ENCODE results near the gene ZNRF1. TPM values are rescaled to one million over a fixed set of nuclear protein-coding genes. Genes with fewer than 3 reads are reported as not detected.

The ZNRF1 gene
- total and polyA plus RNA-seq, 2 of the 13 experiments (the other 11 are each of a cell fraction or from before 2014, with no cell fraction given) = 43.9 to 58.7 TPM

- TF ChIP-seq ZNF18 (CRISPR knock-in tag; IDR thresholded peaks at IDR 0.05; ENCODE audit: insufficient replicate concordance) (no peak), HOXA7 (CRISPR knock-in tag; IDR thresholded peaks at IDR 0.05) (no peak), YEATS4 (CRISPR knock-in tag; IDR thresholded peaks at IDR 0.05; ENCODE audit: borderline replicate concordance) (no peak), ZMYM4 (CRISPR knock-in tag; IDR thresholded peaks at IDR 0.05) (no peak), FOXK1 (CRISPR knock-in tag; IDR thresholded peaks at IDR 0.05; ENCODE audit: borderline replicate concordance, low read depth) (no peak), ESRRA (CRISPR knock-in tag; IDR thresholded peaks at IDR 0.05; ENCODE audit: low read depth) (no peak), ZNF3 (CRISPR knock-in tag; IDR thresholded peaks at IDR 0.05) (no peak), TBX2 (CRISPR knock-in tag; IDR thresholded peaks at IDR 0.05; ENCODE audit: borderline replicate concordance) (no peak)
- TF ChIP-seq, protein P1, sequence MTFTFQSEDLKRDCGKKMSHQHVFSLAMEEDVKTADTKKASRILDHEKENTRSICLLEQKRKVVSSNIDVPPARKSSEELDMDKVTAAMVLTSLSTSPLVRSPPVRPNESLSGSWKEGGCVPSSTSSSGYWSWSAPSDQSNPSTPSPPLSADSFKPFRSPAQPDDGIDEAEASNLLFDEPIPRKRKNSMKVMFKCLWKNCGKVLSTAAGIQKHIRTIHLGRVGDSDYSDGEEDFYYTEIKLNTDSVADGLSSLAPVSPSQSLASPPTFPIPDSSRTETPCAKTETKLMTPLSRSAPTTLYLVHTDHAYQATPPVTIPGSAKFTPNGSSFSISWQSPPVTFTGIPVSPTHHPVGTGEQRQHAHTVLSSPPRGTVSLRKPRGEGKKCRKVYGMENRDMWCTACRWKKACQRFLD (CRISPR knock-in tag; IDR thresholded peaks at IDR 0.05; ENCODE audit: borderline replicate concordance) = no peak
- TF ChIP-seq, protein P2, sequence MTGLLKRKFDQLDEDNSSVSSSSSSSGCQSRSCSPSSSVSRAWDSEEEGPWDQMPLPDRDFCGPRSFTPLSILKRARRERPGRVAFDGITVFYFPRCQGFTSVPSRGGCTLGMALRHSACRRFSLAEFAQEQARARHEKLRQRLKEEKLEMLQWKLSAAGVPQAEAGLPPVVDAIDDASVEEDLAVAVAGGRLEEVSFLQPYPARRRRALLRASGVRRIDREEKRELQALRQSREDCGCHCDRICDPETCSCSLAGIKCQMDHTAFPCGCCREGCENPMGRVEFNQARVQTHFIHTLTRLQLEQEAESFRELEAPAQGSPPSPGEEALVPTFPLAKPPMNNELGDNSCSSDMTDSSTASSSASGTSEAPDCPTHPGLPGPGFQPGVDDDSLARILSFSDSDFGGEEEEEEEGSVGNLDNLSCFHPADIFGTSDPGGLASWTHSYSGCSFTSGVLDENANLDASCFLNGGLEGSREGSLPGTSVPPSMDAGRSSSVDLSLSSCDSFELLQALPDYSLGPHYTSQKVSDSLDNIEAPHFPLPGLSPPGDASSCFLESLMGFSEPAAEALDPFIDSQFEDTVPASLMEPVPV (CRISPR knock-in tag; IDR thresholded peaks at IDR 0.05) = no peak
Observed at GRCh38 chr16:75048530-75048929, 49.7 kb downstream of the ZNRF1 start (continued).

Measured in HepG2 (cell line).